Activated CD4-positive, alpha-beta T cell treated with anti-CD3 and anti-CD28 coated beads, Interleukin-2, amount 50 U/mL, for 16 hours (primary cell): ENCODE data around the gene THBS2.

Source experiments
- DNase-seq: peaks from one replicate; pipeline ENCODE4 v3.0.0-alpha.2; 2020

THBS2 gene

DNA sequence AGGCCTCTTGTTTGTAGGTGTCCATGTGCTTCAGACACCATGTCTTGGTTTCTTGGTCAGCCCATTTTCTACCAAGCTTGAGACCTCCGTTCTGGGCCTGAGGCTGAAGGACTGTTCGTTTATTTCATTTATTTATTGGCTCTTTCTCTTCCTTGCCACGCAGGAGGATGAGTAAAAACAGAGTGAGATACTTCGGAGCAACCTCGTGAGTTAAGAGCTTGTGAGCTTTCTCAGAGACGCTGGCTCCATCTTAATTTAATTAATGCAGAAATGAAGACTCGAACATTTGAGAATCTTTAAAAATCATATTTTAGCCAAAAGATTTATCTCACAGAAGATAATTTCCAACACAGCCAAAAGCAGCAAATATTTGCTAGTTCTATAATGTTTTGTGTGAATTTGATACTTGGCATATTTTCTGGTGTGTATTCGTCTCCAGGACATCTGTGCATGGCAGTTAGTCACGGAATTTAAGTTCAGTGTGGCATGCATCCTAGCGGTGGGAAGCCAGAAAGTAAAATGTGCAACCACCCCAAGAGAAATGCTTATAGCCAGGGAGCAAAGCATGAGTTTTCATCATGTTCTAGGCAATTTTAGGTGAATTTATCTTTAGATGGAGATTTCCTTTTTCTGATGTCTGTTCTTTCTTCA lies 76.0 kb downstream of the THBS2 start:
- no peak for DNase-seq

DNA sequence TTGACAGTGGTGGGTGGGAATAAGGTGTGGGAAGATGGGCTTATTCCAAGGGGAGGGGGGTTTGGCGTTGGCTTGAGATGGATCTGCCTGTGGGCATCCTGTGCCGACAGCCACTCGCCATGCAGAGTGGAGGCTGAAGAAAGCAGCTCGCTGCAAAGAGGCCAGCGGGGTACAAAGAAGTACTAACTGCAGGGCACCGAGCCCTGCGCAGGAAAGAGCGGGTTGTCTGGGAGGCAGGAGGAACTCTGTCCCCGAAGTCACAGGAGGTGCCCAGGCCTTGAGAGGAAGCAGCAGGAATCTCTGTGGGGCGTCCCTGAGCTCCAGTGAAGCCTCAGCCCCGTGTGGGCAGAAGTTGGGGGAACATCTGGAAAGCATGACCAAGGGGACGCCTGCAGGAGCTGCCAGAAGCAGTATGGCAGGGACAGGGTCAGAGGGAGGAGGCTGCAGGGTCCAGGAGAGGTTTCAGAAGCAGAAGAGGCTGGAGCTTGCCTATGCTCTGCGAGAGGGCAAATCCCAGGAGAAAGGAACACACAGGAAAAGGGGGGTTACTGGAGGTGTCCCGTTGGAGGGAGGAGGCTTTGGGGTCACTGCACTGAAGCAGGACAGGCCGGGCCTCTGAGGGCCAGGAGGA lies 77.2 kb downstream of the THBS2 start:
- DNase-seq = no peak

DNA sequence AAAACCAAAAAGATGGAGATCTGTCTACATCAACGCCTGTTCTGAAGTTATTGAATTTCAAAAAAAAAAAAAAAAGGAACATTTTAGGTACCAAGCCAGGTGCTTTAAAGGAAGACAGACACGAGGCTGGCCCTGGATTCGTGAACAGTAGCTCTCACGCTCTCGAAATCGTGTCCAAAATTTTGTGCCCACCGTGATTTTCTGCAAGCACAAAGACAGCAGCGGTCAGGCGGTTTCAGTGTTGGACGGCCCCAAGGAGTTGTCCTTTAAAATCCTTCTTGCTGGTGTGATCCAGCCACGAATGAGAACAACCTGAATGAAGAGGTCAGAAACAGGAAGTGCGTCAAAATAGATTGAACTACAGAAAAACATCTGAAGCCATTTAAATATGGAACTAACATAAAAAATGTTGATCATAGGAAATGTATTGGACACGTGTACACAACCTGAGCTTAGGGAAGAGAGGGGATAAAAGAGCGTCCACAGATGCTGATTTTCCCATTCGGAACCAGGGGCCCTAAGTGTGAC lies 78.2 kb downstream of the THBS2 start:
- DNase-seq = no peak

DNA sequence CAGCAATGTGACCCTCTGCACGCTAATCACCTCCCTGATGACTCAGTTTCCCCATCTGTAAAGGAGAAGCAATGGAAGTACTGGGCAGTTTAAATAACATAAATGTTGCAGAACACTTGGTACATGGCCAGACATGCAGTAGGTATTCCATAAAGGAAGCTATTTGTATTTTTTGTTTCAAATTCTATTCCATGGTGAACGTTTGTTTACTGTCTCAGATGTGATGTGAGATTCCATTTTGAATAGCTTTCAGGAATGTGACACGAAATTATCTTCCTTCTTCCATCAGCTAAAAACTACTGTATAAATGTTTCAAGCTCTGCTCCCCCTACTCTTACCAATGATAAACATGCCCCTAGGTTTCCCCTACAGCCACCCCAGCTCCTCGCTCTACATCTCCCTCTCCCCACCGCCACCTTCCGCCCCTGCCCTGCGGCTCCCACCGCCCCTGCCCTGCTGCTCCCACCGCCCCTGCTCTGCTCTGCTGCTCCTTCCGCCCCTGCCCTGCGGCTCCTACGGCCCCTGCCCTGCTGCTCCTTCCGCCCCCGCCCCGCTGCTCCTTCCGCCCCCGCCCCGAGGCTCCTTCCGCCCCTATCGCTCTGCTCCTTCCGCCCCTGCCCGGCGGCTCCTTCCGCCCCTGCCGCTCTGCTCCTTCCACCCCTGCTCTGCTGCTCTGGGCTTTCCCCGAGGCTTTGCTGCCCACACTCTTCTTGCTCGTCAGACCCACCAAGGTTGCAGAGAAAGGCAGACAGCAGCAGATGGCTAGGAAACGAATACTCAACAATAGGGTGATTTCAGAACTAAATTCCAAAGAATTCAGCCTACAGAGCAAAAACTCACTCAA lies 78.9 kb downstream of the THBS2 start:
- DNase-seq = no peak

DNA sequence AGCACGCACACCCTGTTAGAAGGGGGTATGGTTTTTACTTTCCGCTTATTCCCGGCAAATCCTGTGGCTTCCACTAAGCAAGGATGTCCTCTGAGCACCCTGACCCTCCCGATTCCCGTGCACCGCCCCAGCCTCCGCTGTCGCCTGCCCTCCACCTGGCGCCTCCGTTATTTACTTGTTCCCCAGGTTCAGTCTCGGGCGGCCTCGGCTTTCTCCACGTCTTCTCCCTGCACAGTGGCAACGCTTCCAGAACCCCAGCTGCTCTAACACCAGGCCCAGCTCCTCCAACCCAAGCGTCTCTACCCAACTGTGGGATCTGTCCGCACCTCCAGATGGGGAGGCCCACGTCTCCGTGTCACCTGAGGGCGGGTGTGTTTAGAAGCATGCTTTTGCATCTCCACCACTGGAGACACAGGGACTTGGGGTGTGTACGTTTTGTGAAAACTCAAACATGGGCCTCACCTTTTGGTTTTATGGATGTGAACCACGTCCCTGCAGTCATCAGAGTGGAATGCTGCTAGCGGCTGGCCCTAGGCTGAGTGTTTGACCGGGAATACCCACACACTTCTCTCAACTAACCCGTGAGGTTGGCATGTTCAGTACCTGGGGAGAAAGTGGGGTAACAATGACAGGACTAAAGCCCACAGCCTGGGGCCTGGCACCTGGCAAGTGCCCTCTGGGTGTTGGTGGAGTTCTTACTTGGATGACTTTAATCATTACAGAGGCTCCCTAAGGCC lies 79.9 kb downstream of the THBS2 start:
- DNase-seq = no peak

DNA sequence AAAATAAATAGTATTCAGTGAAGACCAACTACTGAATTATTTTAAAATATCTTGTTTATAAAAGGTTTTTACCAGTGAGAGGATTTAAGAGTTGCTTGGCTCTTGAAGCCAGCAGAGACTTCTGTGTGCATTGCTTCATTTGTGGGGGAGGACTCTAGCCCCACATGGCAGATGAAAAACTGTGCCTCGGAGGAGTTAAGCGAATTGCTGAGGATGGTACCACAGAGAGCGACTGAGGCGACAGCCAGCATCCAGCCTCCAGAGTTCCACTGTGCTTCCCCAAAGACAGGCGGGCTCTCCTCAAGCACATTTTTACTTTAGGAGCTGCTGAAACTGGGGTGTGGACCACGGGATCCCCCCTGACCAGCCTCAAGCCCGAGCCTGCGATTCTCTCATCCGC lies 80.7 kb downstream of the THBS2 start:
- no peak for DNase-seq

DNA sequence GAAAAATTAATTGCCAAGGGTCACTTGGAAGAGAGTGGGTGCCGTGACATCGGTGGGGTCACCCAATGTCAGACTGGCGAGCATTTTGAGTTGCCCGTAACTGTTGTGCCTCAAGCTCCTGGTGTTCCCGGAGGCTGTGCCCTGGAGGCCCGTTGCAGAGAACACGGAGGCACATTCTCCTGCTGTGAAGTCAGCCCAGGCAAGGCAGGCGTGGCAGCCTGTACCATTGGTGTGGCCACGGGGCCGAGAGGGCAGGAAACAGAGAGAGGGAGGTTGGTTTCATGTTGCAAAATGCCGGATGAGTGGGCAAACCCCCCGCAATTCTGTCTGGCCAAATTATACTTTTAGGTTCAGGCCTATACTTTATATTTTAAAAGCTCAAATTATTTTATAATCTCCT lies 81.2 kb downstream of the THBS2 start:
- no peak for DNase-seq

DNA sequence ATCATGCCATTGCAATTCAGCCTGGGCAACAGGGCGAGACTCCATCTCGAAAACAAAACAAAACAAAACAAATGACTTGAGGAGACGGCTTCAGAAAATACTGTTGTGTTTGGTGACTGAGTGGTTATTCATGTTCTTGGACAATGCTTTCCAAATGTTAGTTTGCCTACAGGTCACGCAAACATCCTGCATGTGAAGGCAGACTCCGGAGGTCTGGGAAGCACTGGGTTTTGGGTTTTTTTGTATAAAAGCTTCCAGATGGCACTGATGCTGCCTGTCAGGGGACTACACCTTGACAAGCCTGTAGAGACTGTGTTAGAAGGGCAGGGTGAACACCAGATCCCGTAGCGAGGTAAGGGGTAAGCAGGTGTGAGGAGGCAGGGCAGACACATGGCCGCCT lies 81.7 kb downstream of the THBS2 start:
- DNase-seq = no peak

DNA sequence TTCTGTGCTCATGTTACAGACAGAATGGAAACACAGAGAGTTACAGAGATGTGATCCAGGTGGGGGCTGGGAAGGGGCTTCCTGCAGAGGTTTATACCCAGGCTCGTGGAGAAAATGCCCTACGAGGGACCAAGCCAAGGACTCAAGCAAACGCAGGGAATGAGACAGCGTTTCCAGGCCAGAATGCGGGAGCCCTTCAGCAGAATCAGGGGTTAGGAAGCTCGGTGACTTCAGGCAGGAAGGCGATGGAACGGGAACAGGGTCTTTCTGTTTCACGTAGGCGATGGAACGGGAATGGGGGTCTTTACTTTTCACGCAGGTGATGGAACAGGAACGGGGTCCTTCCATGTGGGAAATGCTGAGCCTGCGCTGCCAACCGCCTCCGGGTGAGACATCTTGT lies 82.6 kb downstream of the THBS2 start:
- no peak for DNase-seq

DNA sequence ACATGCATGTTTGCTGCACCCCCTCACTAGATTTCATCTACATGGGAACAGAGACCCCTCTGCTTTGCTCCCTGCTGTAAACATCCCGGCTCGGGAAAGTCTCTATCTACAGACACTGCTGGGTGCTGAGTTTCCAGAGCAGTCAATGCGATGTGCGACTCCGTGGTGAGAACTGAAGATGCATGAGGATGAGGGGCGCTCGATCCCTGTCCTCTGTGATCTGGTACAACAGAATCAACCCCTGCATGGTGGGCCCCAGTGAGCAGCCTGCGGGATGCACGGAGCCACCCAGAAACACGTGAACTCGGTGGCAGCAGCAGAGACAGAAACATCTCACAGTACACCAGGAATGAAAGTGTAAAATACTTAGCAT lies 83.1 kb downstream of the THBS2 start:
- DNase-seq = no peak

DNA sequence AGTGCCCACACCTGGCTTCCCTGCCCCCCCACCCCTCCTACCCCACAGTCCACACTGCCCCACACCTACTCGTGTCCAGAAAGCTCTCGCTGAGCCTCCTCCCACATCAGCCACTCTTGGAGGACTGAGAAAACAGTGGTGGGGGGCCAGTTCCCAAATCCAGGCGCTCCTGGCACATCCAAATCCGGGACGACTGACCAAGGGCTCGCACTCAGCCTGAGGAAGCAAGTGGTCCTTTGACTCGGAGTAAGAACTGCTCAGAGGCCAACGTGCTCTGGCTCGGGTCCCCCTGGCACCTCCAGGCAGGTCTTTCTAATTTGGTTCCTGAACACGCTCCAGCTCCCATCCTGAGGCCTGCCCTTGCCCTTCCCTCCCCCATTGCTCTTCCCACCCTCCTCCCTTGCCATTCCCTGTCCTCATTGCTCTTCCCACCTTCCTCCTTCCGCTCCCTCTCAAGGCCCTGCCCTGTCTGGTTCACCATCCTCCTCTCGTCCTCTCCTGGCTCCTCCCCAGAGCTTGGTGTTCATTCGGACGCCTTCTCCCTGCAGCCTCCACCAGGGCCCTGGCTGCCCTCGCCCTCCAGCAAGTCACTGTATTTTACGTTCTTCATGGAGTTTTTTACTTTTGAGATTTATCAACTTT lies 83.6 kb downstream of the THBS2 start:
- no peak for DNase-seq

DNA sequence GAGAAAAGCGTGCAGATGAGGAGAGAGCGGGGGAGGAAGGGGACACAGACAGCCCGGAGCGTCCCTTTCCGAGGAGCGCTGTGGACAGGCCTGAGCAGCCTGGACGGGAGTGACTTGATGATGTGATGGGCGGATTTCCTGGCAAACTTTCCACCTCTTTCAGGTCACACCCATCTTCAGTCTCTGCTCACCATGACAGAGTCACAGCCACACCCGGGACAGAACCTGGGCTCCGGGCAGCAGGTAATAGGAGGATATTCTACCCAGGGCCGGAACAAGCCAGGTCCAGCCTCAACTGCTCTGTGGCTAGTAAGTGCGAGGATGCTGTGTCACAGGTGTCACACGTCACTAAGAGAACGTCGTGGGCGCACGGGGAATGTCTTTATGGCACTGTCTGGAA lies 84.3 kb downstream of the THBS2 start:
- DNase-seq = no peak

DNA sequence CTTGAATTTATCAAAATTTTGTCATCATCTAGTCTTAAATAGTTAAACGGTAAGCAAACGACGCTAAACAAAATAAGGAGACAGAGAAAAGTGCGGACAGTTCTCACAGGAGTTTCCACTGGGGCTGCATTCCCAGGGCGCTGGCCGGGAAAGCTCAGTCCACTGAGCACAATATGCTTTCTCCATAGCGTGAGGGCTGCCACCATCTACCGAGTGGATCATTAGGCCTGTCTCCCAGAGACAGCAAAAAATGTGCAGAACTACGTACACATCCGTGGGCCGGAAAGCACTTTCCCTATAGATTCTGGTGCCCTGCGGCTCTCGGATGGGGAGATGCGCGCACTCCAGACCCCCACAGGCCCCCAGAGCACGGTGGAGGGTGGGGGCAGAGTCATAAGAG lies 84.9 kb downstream of the THBS2 start:
- no peak for DNase-seq

DNA sequence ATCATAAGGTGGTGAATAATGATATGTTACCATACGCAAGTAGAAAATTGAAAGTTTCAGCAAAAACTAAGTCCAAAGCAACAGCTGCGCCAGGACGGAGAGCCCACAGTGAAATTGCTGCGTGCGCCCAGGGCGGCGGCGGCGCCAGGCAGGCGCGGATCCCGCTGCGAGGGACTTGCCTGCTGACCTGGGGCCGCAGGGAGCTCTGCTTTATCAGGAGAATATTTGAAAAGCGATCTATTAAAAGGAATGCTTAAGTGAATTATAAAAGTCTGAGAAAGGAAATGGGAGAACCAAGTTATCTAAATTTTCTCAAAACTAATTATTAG lies 85.4 kb downstream of the THBS2 start:
- no peak for DNase-seq

DNA sequence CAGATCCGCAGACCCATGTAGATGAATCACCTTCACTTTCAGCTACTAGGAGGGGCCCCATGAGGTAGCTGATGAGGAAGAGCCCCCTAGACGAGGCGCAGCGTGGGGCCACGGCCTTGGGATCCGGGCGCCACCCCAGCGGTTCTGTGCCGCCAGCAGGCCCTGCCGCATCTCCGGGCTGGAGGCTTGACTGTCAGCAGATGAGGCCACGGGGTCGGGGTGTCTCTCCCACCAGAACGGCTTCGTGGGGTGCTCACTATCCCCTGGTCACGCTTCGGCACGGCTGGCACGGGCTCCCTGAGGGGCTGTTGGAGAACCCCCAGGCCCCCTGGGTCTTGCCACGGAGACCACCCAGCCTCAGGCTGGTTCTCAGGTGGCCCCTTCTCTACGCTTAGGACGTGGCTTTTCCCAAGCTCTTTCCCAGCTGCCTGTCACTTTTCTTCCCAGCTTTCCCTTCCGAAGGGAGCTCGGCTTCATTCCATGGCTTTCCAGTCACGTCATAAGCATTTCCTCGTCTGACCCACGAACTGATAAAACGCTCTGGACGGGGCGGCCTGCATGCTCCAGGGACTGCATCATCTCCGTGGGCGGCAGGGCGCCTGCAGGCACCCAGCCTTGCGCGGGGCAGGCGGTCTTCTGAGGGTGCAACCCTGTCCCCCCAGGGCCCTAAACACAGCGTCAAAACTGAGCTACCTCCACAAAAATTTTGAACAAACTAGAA lies 85.9 kb downstream of the THBS2 start:
- DNase-seq = no peak

DNA sequence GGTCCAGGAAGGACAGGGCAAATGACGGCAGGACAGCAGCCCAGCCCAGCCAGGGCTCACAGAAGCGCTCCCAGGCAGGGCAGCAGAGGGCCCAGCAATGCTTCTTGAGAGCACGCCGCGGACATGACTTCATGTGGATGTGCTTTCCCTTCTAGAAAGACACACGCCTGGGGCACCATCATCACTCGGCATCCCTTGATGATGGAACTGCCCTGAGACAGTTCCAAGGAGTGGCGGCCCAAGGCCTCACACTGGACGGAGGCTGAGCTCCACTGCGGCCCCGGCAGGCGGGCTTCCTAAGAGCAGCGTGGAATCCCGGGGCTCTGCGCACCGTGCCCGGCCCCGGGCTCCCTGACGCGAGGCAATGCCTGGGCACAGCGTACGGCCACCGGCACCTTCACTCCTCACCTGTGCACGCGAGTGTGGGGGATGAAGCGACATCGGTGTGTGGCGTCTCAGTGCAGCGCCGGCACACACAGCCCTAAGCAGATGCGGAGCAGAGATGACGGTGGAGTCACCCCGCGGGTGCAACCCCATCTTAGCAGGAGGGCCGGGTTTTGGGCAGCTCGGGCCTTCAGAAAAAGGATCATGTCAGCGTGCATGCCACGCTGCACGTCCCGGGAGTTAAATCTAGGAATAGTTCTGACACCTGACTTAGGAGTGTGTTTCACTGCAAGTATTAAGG lies 86.6 kb downstream of the THBS2 start:
- no peak for DNase-seq
